Activated T-cell treated with anti-CD3 and anti-CD28 coated beads for 24 hours (primary cell): Measurements from ENCODE around the gene AMN.

Source experiments
- DNase-seq: peaks from one replicate; pipeline ENCODE4 v3.0.0-alpha.2; 2020; ENCODE audit warnings: low read depth

Gene AMN

DNA sequence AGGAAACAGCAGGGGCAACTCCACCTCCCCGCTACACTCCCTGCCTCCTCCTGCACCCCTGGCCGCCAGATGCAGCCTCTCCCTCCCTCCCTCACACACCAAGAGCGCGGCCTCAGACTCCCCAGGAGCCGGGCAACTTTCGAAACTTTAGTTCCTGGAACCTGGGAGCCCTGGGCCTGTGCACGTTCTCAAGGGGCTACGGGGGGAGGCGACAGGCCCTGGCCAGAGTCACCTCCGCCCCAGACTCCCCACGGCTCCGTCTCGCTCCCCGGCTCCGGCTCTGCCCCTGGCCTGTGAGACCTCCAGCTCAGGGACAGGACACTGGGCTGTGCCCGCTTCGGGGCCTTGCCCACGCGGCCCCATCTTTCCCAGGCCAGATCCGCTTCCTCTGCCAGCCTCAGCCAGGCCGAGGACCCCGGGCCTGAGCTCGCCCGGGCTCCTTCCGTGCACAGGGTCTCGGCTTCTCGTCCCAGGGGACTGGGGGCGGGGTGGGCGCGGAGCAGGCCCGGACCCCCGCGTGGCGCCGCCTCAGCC is 5.5 kb downstream of the AMN start:
- no peak for DNase-seq

DNA sequence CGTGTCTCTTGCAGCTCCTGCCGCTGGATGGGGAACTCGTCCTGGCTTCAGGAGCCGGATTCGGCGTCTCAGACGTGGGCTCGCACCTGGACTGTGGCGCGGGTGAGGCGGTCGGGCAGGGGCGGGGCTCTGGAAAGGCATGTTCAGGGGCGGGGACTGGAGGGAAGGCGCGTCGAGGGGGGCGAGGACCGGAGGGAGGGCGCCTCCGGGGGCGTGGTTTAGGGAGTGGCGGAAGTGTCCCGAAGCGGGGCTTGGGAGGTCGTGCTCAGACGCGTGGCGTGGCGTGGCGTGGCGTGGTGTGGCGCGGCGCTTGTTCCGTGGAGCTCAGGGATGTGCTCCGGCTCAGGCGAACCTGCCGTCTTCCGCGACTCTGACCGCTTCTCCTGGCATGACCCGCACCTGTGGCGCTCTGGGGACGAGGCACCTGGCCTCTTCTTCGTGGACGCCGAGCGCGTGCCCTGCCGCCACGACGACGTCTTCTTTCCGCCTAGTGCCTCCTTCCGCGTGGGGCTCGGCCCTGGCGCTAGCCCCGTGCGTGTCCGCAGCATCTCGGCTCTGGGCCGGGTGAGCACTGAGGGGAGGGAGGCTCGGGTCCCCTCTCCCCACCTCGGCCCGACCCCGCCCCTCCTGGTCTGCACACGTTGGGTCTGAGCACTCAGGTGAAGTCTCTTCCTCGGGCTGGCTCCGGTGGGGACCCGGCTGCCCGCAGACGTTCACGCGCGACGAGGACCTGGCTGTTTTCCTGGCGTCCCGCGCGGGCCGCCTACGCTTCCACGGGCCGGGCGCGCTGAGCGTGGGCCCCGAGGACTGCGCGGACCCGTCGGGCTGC is 6.2 kb downstream of the AMN start:
- DNase-seq = peak; percentile 61

DNA sequence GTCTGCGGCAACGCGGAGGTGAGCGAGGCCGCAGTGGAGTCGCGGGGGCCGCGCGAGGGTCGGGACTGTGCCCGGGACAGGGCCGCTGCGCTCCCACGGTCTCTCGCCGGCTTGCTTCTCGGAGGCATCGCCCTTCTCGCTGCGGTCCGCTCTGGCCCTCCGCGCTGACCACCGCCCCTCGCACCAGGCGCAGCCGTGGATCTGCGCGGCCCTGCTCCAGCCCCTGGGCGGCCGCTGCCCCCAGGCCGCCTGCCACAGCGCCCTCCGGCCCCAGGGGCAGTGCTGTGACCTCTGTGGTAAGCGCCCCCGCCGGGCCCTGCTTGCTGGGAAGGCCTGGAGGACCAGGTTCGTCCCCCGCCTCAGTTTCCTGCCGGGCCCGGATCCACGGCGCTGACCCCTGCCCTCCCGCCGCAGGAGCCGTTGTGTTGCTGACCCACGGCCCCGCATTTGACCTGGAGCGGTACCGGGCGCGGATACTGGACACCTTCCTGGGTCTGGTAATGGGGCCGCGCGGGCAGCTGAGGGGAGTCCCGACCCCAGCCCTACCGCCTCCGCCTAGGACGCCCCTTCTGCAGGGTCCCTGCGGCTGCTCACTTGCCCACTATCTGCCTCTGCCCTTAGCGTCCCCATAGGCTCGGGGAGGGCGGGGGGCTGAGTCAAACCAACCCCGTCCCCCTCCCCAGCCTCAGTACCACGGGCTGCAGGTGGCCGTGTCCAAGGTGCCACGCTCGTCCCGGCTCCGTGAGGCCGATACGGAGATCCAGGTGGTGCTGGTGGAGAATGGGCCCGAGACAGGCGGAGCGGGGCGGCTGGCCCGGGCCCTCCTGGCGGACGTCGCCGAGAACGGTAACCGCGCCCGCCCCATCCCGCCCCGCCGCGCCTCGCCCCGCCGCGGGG is 7.0 kb downstream of the AMN start:
- DNase-seq = no peak

DNA sequence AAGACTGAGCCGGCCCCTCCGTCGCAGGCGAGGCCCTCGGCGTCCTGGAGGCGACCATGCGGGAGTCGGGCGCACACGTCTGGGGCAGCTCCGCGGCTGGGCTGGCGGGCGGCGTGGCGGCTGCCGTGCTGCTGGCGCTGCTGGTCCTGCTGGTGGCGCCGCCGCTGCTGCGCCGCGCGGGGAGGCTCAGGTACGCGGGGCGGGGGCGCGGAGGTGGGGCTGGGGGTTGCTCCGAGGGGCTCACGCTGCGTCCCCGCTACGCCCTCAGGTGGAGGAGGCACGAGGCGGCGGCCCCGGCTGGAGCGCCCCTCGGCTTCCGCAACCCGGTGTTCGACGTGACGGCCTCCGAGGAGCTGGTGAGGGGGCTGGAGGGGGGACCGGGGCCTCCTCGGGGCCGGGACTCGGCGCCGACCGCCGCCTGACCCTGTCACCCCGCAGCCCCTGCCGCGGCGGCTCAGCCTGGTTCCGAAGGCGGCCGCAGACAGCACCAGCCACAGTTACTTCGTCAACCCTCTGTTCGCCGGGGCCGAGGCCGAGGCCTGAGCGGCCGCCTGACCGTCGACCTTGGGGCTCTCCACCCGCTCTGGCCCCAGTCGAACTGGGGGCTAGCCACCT is 7.8 kb downstream of the AMN start:
- DNase-seq = no peak

DNA sequence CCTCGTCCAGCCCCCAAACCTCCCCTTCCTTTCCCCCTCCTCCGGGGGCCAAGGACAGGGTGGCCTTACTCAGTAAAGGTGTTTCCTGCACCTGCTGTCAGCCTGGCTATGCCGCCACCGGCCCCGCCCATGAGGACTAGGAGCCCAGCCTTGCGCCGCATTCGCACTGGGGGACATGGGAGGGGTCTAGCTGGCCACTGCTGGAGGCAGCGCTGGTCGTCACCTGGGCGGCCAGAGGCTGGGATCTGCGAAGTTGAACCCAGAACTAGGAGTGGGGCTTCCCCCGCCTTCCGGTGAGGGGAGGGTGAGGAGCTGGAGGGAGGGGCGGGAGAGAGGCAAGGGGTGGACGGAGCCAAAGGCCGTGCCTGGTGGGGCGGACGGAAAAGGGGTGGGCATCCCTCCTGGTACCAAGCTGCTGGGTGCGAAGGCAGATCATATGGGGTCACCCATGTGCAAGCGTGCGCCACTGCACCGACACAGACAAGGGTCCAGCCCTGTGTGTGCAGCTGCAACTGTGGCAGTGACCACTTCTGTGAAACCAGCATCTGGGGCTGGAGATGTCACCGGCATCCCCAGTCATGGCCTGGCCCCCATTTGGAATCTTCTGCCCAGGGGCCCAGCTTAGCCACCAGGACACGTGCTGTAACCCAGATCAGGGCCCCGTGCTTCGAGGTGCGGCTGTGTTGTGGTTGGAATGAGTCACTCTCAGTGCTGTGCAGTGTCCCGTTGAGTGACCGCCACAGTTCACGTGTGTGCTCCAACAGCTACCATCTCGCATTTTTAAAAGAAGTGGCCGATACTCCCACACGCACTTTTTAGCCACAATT is 8.5 kb downstream of the AMN start:
- no peak for DNase-seq

DNA sequence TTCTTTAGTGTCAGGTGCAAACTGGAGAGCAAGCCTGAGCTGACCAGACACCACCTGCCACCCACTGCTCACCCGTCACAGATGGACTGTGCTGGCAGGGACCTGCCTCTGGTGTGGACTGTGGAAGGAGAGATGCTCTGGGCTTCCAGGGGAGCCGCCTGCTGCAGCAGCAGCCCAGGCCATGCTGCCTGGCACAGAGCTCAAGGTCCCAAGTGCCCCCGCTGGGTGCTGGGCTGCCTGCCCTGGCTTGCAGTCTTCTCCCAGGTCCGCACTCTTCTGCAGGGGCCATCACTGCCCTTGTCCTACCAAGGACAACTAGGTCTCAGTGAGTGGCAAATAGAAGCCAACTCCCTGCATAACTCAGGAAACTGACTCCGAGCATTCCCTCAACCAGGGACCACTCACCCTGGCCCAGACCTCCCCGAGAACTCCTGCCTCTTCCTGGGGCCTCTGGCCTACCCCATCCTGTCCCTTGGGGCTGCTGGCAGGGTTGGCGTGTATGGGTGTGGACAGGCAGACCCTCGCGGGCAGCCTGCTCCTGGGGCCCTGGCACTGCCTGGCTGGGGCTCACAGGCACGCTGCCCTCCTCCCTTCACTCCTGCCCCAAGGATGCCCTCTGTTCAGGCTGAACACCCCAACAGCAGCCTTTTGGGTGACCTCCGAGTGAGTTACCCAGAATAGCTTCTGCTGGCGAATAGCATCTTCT is 9.3 kb downstream of the AMN start:
- DNase-seq = no peak

DNA sequence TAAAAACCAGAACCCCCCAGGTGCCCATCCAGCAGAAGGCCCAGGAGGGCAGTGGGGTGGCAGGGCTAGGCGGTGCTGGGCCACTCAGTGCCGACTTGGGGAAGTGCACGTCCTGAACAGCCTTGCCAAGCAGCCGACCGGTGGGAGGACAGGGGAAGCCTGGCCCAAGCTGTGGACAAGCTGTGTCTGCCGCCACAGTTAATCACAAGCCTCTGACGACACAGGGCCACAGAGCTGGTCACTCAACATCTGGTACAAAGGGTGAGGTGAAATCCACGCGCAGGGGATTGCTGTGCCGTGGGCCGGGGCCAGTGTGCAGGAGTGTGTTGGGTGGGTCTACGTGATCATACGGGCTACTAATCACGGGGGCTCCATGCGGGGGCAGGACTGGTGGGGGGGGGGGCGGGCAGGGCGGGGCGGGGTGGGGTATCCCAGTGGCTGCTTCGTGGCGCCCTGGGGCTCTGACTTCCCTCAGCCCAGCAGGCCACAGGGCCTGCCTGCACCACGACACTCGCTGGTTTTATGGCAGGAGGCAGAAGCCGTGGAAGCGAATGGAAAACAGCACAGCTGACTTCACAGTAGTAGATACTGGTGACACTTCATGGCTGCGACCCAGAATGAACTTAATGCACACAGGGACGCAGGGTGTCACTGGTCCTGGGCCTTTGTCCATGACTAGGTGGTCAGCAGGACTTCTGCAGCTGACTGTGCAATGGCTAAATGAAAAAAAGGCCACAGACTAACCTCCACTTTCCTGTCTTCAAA is 10.2 kb downstream of the AMN start:
- no peak for DNase-seq

DNA sequence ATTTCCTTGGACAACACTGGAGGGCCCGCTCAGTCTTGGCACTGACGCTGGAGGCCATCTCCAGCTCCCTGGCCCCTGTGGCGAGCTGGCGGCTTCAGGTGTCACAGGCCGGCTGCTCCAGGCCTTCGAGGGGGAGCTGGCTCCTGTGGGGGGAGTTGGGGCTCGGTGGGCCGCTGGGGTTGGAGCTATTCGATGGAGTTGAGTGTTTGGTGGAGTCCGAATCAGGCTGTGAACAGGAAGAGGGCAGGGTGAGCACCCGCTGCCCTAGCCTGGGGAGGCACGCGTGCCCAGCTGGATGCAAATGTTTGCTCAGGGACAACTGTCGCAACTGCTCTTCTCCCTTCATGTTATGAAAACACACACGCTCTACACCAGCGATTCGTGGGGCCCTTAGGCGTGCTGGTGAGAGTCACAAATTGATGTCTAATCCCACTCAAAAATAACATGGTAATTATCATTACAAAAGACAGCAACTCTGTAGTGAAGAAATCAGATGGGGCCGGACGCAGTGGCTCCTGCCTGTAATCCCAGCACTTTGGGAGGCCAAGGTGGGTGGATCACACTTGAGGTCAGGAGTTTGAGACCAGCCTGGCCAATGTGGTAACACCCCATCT is 11.3 kb downstream of the AMN start:
- DNase-seq = no peak

DNA sequence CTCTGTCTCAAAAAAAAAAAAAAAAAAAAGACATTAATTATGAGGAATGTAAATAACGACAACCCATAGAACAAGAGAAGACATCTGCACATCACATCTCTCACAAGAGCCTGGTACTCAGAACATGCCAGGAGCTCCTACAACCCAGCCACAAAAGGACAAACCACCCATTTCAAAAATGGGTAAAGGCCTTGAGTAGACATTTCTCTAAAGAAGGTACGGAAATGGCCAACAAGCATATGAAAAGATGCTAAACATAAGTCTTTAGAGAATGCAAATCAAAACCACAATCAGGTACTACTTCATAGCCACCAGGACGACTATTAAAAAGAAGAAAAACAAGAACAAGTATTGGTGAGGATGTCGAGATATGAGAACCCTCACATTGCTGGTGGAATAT is 13.3 kb downstream of the AMN start:
- DNase-seq = no peak

DNA sequence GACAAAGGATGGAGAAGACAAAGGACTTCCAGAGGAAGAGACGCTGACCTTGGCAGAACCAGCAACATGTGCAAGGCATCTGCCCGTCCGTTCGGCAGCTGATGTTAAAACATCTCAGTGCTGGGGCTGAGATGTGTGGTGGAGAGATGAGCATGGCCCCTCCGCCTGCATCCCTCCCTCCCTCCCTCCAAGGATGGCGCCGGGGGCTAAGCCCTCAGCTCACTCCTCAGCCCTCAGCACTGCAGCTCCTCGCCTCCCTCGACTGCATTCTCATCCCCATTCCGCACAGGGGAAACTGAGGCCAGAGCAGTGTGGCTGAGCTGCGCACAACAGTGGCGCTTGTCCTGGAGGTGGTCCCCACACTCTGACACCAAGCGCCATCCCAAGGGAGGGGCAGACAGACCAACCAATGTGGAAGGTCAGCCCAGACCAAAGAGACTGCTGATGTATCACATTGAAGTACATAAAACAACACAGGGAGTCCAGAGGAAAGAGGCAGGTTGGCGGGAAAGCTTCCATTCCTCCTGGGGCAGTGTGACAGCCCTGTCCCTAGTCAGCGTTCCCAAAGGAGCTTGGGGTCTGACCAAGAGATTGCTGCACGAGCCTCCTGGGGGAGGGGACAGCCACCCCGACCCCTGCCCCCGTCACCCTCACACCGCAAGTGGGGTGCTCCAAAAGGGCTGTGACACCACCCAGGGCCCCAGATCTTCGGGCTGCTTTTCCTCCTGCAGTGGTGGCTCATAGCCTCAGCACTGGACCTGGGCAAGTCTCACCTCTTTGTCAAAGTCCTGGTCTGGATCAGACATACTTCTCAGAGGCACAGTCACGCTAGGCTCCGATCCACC is 15.1 kb downstream of the AMN start:
- DNase-seq = no peak

DNA sequence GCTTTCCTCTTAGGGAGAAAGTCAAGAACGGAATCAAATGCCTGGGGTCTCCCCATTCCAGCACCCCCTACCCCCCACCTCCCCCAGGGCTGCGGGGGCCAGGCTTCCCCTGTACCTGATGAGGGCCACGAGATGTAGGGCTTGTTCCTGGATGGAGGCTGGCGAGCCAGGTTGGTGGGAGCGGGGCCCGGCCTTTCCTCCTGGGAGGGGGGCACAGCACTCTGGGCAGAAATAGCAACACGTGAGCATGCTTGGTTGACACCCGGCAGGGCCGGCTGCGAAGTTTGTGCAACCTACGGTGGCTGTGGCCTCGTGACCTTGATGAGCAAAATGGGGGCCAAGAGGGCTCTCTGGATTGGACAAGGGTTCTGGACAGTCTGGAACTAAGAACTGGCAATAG is 15.7 kb downstream of the AMN start:
- no peak for DNase-seq

DNA sequence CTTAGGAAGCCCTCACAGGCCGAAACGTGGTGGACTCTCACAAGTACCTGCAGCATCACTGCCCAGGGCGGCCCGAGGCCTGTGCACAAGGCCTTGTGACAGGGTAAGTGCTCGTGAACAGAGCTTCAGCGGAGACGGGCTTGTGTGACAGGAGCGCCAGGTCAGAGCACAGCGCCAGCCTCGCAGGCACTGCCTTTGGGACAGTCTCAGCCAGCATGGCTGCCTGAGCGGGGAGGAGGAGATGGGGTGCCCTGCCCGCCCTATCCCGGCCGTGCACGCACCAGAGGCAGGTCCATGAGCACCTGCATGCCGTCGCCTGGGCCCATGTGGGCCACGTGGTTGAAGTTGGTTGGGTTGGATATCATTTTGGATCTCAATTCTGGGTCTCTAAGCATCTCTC is 16.9 kb downstream of the AMN start:
- DNase-seq = no peak

DNA sequence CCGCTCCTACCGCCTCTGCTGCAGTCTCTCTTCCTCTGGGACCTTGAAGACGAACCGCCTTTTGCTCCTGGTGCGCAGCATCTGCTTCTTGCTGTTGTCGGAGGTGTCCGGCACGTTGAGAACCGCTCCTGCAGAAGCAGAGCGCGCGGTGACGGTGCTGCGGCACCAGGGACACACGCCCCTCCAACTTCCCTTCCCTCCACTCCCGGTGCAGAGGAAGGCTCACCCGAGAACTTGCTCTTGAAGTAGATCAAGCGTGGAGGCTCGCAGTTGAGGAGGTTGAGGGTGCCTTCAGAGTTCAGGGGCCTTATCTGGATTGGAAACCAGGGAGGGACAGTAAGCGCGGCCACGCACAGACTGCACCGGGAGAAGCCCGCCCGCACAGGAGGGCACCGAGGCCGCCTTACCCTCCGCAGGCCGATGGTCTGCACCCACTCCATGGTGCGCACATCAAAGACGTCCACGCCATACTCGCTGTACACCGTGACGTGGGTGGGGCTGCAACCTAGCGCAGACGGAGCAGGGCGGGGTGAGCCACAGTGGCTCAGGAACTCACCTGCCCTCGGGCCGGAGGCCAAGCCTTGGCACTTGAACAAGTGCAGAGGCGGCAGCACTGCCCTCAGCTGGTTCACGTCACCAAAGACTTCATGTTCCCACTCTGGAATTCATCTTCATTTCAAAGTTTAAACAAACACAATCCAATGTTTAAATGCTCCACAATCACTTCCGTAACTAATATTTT is 17.5 kb downstream of the AMN start:
- DNase-seq = no peak

DNA sequence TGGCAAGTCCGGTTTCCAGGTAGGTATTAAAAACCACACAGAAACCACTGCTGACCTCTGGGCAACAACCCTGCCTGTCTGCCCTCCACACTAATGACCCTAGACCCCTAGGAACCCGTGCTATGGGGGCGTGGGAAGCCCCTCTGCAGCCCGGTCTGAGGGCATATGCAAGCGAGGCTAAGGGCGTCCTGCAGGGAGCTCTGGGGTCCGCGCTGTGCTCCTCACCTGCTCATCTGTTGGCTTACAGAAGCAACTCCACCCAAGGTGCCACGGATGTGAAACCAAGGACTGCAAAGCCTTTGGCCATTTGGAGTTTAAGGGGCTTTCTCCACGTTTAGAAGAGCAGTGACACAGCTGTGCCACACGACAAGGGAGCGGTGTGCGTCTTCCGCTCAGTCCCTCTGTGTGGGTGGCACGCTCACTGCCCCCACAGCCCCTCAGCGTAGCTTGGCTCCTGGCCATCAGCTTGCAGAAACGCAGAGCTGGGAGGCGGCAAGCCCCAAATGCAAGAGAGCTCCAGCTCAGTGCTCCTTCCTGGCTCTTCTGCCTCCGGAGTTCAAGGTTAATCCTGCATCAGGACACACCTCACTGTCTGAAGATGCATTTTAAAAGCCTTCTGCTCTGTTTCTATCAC is 18.4 kb downstream of the AMN start:
- no peak for DNase-seq

DNA sequence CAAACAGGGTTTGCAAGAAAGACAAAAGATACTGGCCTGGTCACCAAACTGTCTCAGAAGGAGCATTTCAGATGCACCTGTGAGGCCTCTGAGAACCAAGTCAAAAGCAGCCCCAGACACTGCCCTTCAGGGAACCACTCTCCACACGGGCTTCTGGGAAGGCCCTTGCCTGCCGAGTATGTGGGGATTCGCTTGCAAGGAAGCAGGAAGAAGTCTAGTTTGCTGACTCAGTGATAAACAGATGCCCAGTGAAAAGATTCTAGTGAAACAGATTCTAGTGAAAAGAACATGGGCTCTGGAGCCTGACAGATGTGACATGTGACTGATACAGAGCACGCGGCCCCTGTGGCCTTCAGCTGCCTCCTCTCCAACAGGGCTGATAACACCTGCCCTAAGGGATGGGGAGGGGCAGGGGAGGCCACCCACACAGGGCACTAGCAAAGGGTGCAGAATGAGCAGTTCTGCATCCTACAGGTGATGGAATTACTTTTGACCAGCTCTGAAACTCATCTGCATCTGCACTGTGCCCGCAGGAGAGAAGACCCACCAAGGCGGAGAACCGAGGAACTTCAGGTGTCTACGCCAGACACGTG is 19.1 kb downstream of the AMN start:
- DNase-seq = no peak

DNA sequence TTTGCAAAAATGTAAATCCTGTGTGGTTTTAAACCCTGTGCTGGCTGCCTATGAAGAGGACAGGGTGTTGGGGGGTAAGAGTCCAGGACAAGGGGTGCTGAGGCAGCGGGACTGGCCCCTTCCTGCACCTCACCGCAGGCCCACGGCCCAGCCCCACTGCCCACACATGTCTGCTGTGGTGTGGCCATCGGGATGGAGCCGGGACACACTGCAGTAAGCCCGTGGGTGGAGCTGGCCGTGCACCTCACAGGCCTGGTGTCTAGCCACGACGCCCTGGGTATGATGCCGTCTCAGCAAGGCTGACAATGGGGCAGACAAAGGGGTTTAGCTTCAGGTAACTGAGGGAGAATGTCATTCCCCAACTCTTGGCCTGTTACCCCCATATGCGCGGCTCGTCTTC is 19.6 kb downstream of the AMN start:
- DNase-seq = no peak

DNA sequence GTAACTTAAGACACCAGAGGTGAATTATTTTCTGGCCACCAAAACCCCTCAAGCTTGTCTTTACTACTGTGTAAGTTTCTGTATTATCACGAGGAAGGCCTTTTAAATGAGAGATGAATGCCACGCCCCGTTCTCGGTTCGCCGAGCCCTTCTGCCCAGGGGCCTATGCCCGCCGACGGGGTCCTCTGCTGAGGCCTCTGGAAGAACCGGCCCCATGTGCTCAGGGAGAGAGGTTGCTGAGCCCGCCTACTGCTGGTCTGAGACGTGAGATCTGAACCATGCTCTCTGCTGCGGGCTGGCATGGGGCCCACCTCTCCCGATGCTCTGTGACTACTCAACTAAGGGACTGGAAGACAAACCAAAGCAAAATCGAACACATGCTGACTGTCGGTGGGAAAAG is 21.0 kb downstream of the AMN start:
- DNase-seq = no peak
